ENCODE results near the gene LGALS1.

The LGALS1 gene

GRCh38 chr22:37674951-37675929 is at the start of gene LGALS1:
Gene LGALS1 (plus strand): TSS chr22:37675636. CDS start chr22:37675703, 67 bp downstream.
- H3K4me3 ChIP-seq, result peak within 1 kb of the TSS; percentile 45 to 68 (median 53)

GRCh38 chr22:37625737-37626136 is 49.7 kb upstream of the LGALS1 start:
- Histone ChIP-seq H3K4me3 (no peak overlapping the region), H3K27ac (peak overlapping the region in 18 of 21 experiments; percentile 0 to 93 (median 70))

More at GRCh38 chr22:37674951-37675929, at the start of gene LGALS1:
- peak within 1 kb of the TSS in 20 of 21 experiments; percentile 71 to 96 (median 86) for H3K27ac ChIP-seq

- Histone ChIP-seq H3K27ac (peak overlapping the region in 20 of 21 experiments; percentile 0 to 93 (median 62)), H3K4me3 (no peak overlapping the region)
Measured at GRCh38 chr22:37626144-37626543, 49.3 kb upstream of the LGALS1 start.

GRCh38 chr22:37626556-37627075 is 48.8 kb upstream of the LGALS1 start:
- no peak overlapping the region for H3K4me3 ChIP-seq
- H3K27ac ChIP-seq, result peak overlapping the region in 19 of 21 experiments; percentile 0 to 93 (median 65)

- Histone ChIP-seq H3K27ac (peak overlapping the region in 18 of 21 experiments; percentile 3 to 93 (median 72)), H3K4me3 (no peak overlapping the region)
Measured at GRCh38 chr22:37627121-37627520, 48.3 kb upstream of the LGALS1 start.

- Histone ChIP-seq H3K4me3 (no peak overlapping the region), H3K27ac (peak overlapping the region in 19 of 21 experiments; percentile 3 to 93 (median 68))
Measured at GRCh38 chr22:37627545-37627944, 47.9 kb upstream of the LGALS1 start.

- no peak overlapping the region for H3K4me3 ChIP-seq
- peak overlapping the region in 6 of 21 experiments; percentile 3 to 93 (median 78) for H3K27ac ChIP-seq
Measured at GRCh38 chr22:37628830-37629229, 46.6 kb upstream of the LGALS1 start.

- no peak overlapping the region for H3K4me3 ChIP-seq
- peak overlapping the region in 2 of 21 experiments; percentile 27 to 100 for H3K27ac ChIP-seq
Measured at GRCh38 chr22:37629928-37630327, 45.5 kb upstream of the LGALS1 start.

GRCh38 chr22:37630839-37631435 is 44.5 kb upstream of the LGALS1 start:
- peak overlapping the region in 11 of 21 experiments; percentile 8 to 100 (median 78) for H3K27ac ChIP-seq

GRCh38 chr22:37631448-37632173 is 43.8 kb upstream of the LGALS1 start:
- no peak overlapping the region for H3K4me3 ChIP-seq
- H3K27ac ChIP-seq, result peak overlapping the region in 16 of 21 experiments; percentile 8 to 100 (median 78)

More at GRCh38 chr22:37630839-37631435, 44.5 kb upstream of the LGALS1 start:
- H3K4me3 ChIP-seq, result no peak overlapping the region

- H3K27ac ChIP-seq, result peak overlapping the region in 20 of 21 experiments; percentile 58 to 100 (median 78)
- H3K4me3 ChIP-seq, result no peak overlapping the region
Measured at GRCh38 chr22:37632174-37633088, 43.0 kb upstream of the LGALS1 start.

GRCh38 chr22:37633089-37633624 is 42.3 kb upstream of the LGALS1 start:
- Histone ChIP-seq H3K4me3 (peak overlapping the region in 2 of 7 experiments; percentile 0 to 2), H3K27ac (peak overlapping the region in 20 of 21 experiments; percentile 58 to 100 (median 78))

GRCh38 chr22:37633625-37634416 is 41.6 kb upstream of the LGALS1 start:
- Histone ChIP-seq H3K4me3 (peak overlapping the region in 2 of 7 experiments; percentile 0 to 2), H3K27ac (peak overlapping the region in 20 of 21 experiments; percentile 58 to 100 (median 78))

- H3K4me3 ChIP-seq, result no peak overlapping the region
Measured at GRCh38 chr22:37634417-37634924, 41.0 kb upstream of the LGALS1 start.

GRCh38 chr22:37635157-37635556 is 40.3 kb upstream of the LGALS1 start:
- peak overlapping the region in 18 of 21 experiments; percentile 58 to 100 (median 78) for H3K27ac ChIP-seq
- H3K4me3 ChIP-seq, result no peak overlapping the region

More at GRCh38 chr22:37634417-37634924, 41.0 kb upstream of the LGALS1 start:
- H3K27ac ChIP-seq, result peak overlapping the region in 20 of 21 experiments; percentile 58 to 100 (median 78)

- H3K27ac ChIP-seq, result peak overlapping the region in 15 of 21 experiments; percentile 1 to 100 (median 84)
- no peak overlapping the region for H3K4me3 ChIP-seq
Measured at GRCh38 chr22:37636186-37636948, 39.1 kb upstream of the LGALS1 start.
